T-helper 17 cell (primary cell): ENCODE results near the gene IQGAP3. TPM values are rescaled to one million over a fixed set of nuclear protein-coding genes. Genes with fewer than 3 reads are reported as not detected.
"Not testable (repeated sequence)": the region's sequence is repeated elsewhere in the genome, so short reads cannot be mapped to it uniquely, and the experiment has no call there.

Source experiments
- ATAC-seq: fragments of 150-1000 bp; cut with Tn5 transposase; 2 replicates; pipeline ENCODE4 v1.10.0; 2021; ENCODE audit warnings: mild to moderate bottlenecking, moderate library complexity
- DNase-seq, 3 donors: peaks; one replicate each; pipeline versions ENCODE4 v3.0.0 to v3.0.0-alpha.2; 2020 to 2021
- H3K9me3 ChIP-seq: one replicate; pipeline ENCODE4 v1.7.0; 2013; ENCODE audit warnings: low read length, mild to moderate bottlenecking; ENCODE audit not compliant: control insufficient read depth, poor library complexity, severe bottlenecking
- H3K27ac Mint-ChIP-seq: one replicate; pipeline ENCODE4 v1.8.0; 2022; ENCODE audit warnings: mild to moderate bottlenecking, moderate library complexity, mixed read lengths
- H3K27me3 Mint-ChIP-seq: one replicate; pipeline ENCODE4 v1.8.0; 2022; ENCODE audit warnings: mixed read lengths
- H3K36me3 Mint-ChIP-seq: one replicate; pipeline ENCODE4 v1.8.0; 2022; ENCODE audit warnings: low read depth, mixed read lengths
- H3K4me1 Mint-ChIP-seq: one replicate; pipeline ENCODE4 v1.8.0; 2022; ENCODE audit warnings: mild to moderate bottlenecking, mixed read lengths
- H3K4me3 Mint-ChIP-seq: one replicate; pipeline ENCODE4 v1.8.0; 2022; ENCODE audit warnings: mild to moderate bottlenecking, moderate library complexity, mixed read lengths
- total RNA-seq, 4 donors: library from RNA in 2 of 4; stranded (reverse) in 2 of 4; gene quantifications; one replicate each; pipeline ENCODE4 v1.2.3 and lab custom pipeline; 2022 to 2026

The IQGAP3 gene, protein sequence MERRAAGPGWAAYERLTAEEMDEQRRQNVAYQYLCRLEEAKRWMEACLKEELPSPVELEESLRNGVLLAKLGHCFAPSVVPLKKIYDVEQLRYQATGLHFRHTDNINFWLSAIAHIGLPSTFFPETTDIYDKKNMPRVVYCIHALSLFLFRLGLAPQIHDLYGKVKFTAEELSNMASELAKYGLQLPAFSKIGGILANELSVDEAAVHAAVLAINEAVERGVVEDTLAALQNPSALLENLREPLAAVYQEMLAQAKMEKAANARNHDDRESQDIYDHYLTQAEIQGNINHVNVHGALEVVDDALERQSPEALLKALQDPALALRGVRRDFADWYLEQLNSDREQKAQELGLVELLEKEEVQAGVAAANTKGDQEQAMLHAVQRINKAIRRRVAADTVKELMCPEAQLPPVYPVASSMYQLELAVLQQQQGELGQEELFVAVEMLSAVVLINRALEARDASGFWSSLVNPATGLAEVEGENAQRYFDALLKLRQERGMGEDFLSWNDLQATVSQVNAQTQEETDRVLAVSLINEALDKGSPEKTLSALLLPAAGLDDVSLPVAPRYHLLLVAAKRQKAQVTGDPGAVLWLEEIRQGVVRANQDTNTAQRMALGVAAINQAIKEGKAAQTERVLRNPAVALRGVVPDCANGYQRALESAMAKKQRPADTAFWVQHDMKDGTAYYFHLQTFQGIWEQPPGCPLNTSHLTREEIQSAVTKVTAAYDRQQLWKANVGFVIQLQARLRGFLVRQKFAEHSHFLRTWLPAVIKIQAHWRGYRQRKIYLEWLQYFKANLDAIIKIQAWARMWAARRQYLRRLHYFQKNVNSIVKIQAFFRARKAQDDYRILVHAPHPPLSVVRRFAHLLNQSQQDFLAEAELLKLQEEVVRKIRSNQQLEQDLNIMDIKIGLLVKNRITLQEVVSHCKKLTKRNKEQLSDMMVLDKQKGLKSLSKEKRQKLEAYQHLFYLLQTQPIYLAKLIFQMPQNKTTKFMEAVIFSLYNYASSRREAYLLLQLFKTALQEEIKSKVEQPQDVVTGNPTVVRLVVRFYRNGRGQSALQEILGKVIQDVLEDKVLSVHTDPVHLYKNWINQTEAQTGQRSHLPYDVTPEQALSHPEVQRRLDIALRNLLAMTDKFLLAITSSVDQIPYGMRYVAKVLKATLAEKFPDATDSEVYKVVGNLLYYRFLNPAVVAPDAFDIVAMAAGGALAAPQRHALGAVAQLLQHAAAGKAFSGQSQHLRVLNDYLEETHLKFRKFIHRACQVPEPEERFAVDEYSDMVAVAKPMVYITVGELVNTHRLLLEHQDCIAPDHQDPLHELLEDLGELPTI (N-terminal part only)
- total RNA-seq, result not detected
- 0.30 to 2.1 reads per million in 2 donors for total RNA-seq (lab: John Stamatoyannopoulos, UW)

- DNase-seq, result peak; percentile 58 to 63 (median 63)
Observed at GRCh38 chr1:156571919-156572662, at the start of gene IQGAP3. Gene IQGAP3, minus strand, starts transcription at chr1:156572565. Its CDS starts 36 bp downstream, at chr1:156572529.

GRCh38 chr1:156619582-156619955 lies 47.2 kb upstream of the IQGAP3 start:
- DNase-seq, result no peak
- peaks cover 6% of the 10 kb centered on the region for H3K4me1 Mint-ChIP-seq
- H3K4me3 Mint-ChIP-seq, result no peak overlapping the region
- no peak overlapping the region for H3K27ac Mint-ChIP-seq
- H3K27me3 Mint-ChIP-seq, result peaks cover 69% of the 10 kb centered on the region
- H3K36me3 Mint-ChIP-seq, result peaks cover 4% of the 10 kb centered on the region
- no peaks in the 10 kb centered on the region for H3K9me3 ChIP-seq
- no peak for ATAC-seq

More at GRCh38 chr1:156571919-156572662, at the start of gene IQGAP3:
- Mint-ChIP-seq H3K36me3 (peaks cover 11% of the 10 kb centered on the region), H3K27ac (peak within 1 kb of the TSS; percentile 88), H3K27me3 (peaks cover 43% of the 10 kb centered on the region), H3K4me1 (peaks cover 15% of the 10 kb centered on the region), H3K4me3 (peak within 1 kb of the TSS; percentile 93)
- no peaks in the 10 kb centered on the region for H3K9me3 ChIP-seq
- ATAC-seq, result peak; percentile 97

GRCh38 chr1:156618853-156619581 lies 46.7 kb upstream of the IQGAP3 start, which contains the start of gene HAPLN2:
Gene HAPLN2, plus strand, starts transcription at chr1:156619415. Its CDS starts 4,076 bp downstream, at chr1:156623491.
- DNase-seq, result no peak
- no peak within 1 kb of the TSS for H3K4me3 Mint-ChIP-seq
- peak; percentile 60 for ATAC-seq
- no peak within 1 kb of the TSS for H3K27ac Mint-ChIP-seq
- no peaks in the 10 kb centered on the region for H3K9me3 ChIP-seq
- peaks cover 74% of the 10 kb centered on the region for H3K27me3 Mint-ChIP-seq
- peaks cover 3% of the 10 kb centered on the region for H3K4me1 Mint-ChIP-seq
- H3K36me3 Mint-ChIP-seq, result peaks cover 4% of the 10 kb centered on the region

GRCh38 chr1:156616463-156616862 lies 44.1 kb upstream of the IQGAP3 start:
- Mint-ChIP-seq H3K36me3 (no peaks in the 10 kb centered on the region), H3K4me1 (peaks cover 3% of the 10 kb centered on the region), H3K27me3 (peaks cover 70% of the 10 kb centered on the region), H3K27ac (no peak overlapping the region), H3K4me3 (no peak overlapping the region)
- DNase-seq (no peak), ATAC-seq (no peak)
- no peaks in the 10 kb centered on the region for H3K9me3 ChIP-seq

DNA sequence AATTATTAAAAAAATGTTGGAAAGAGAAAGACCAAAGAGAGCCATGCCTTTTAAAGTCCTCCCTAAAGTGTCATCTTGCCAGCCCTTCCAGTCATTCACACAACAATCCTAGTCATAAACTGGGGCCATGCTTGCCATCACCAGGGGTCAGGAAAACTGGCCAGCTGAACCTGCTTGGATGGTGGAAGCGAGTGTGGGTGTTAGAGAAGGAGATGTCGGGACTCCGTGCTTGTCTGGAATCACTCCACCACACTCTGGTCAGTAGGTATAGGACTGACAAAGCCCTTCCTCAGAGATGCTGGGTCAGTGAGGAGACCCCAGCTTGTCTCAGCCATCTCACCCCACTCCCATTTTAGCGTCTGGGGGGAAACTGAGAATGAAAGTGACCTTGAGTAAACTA lies 43.6 kb upstream of the IQGAP3 start:
- no peaks in the 10 kb centered on the region for H3K9me3 ChIP-seq
- Mint-ChIP-seq H3K36me3 (no peaks in the 10 kb centered on the region), H3K4me3 (no peak overlapping the region), H3K27me3 (peaks cover 71% of the 10 kb centered on the region), H3K27ac (no peak overlapping the region), H3K4me1 (peaks cover 3% of the 10 kb centered on the region)
- ATAC-seq, result no peak
- no peak for DNase-seq

- no peak overlapping the region for H3K27ac Mint-ChIP-seq
- H3K4me1 Mint-ChIP-seq, result peaks cover 11% of the 10 kb centered on the region
- no peak for DNase-seq
- H3K27me3 Mint-ChIP-seq, result peaks cover 52% of the 10 kb centered on the region
- H3K36me3 Mint-ChIP-seq, result no peaks in the 10 kb centered on the region
- ATAC-seq, result no peak
- H3K4me3 Mint-ChIP-seq, result no peak overlapping the region
- no peaks in the 10 kb centered on the region for H3K9me3 ChIP-seq
Observed at GRCh38 chr1:156612666-156613065, 40.3 kb upstream of the IQGAP3 start.

DNA sequence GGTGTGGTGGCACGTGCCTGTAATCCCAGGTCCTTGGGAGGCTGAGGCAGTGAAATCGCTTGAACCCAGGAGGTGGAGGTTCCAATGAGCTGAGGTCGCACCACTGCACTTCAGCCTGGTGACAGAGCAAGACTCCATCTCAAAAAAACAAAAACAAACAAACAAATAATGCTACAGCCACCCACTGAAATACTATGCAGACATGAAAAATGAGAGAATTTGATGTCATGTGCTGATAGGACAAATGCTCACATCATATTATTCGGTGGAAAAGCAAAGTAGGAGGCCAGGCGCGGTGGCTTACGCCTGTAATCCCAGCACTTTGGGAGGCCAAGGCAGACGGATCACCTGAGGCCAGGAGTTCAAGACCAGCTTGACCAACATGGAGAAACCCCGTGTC lies 37.7 kb upstream of the IQGAP3 start:
- ATAC-seq, H3K9me3 ChIP-seq, H3K4me1 Mint-ChIP-seq, H3K36me3 Mint-ChIP-seq, H3K27ac Mint-ChIP-seq, H3K4me3 Mint-ChIP-seq, DNase-seq: not testable (repeated sequence)
- H3K27me3 Mint-ChIP-seq, result peaks cover 34% of the 10 kb centered on the region

GRCh38 chr1:156608981-156609380 lies 36.6 kb upstream of the IQGAP3 start:
- peaks cover 8% of the 10 kb centered on the region for H3K4me1 Mint-ChIP-seq
- no peaks in the 10 kb centered on the region for H3K9me3 ChIP-seq
- H3K36me3 Mint-ChIP-seq, result no peaks in the 10 kb centered on the region
- peak; percentile 29 to 44 (median 30) for DNase-seq
- no peak overlapping the region for H3K27ac Mint-ChIP-seq
- ATAC-seq, result peak; percentile 80
- H3K4me3 Mint-ChIP-seq, result no peak overlapping the region
- peaks cover 23% of the 10 kb centered on the region for H3K27me3 Mint-ChIP-seq

GRCh38 chr1:156608036-156608674 lies 35.8 kb upstream of the IQGAP3 start:
- Mint-ChIP-seq H3K27me3 (peaks cover 23% of the 10 kb centered on the region), H3K36me3 (no peaks in the 10 kb centered on the region), H3K4me1 (peaks cover 8% of the 10 kb centered on the region), H3K27ac (no peak overlapping the region), H3K4me3 (no peak overlapping the region)
- DNase-seq, result peak in 2 of 3 donors; percentile 31 to 42
- H3K9me3 ChIP-seq, result no peaks in the 10 kb centered on the region
- ATAC-seq, result peak; percentile 94

DNA sequence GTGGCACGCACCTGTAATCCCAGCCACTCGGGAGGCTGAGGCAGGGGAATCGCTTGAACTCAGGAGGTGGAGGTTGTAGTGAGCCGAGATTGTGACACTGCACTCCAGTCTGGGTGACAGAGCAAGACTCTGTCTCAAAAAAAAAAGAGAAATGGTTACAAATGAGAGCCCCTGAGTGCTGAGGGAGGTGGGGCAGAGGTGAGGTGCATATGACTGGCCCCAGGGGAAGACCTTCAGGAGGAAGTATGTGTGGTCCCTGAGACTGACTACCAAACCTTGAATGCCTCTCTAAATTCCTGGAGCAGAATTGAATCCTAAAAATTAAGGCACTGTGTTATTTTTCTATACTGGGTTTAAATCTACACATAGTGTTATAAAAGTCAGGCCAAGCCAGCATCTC lies 35.0 kb upstream of the IQGAP3 start:
- not testable (repeated sequence) for H3K36me3 Mint-ChIP-seq, H3K27ac Mint-ChIP-seq, DNase-seq, H3K9me3 ChIP-seq, H3K4me3 Mint-ChIP-seq
- Mint-ChIP-seq H3K27me3 (peaks cover 17% of the 10 kb centered on the region), H3K4me1 (peaks cover 14% of the 10 kb centered on the region)
- peak; percentile 35 for ATAC-seq

DNA sequence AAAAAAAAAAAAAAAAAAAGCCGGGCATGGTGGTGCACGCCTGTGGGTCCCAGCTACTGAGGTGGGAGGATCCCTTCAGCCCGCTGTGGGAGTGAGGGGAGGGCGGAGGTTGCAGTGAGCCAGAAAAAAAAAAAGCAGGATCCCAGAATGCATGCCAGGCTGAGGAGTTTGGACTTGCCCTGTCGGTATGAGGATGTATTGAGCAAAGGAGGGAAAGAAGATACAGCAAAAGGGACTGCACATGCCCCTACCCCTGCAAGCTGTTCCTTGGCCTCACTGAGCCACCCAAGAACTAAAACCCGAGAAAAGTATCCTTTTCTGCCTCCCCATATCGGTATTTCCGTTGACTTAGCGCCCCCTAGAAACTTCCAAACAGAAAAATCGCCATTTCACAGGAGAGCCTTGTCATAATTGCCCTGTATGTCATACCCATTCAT lies 30.2 kb upstream of the IQGAP3 start:
- Mint-ChIP-seq H3K4me1 (peaks cover 25% of the 10 kb centered on the region), H3K36me3 (peaks cover 2% of the 10 kb centered on the region), H3K27me3 (no peaks in the 10 kb centered on the region), H3K27ac (no peak overlapping the region), H3K4me3 (peak overlapping the region; percentile 33)
- H3K9me3 ChIP-seq, result no peaks in the 10 kb centered on the region
- ATAC-seq (no peak), DNase-seq (no peak)
